Measurements from ENCODE around the gene PARVA.

Gene PARVA

DNA sequence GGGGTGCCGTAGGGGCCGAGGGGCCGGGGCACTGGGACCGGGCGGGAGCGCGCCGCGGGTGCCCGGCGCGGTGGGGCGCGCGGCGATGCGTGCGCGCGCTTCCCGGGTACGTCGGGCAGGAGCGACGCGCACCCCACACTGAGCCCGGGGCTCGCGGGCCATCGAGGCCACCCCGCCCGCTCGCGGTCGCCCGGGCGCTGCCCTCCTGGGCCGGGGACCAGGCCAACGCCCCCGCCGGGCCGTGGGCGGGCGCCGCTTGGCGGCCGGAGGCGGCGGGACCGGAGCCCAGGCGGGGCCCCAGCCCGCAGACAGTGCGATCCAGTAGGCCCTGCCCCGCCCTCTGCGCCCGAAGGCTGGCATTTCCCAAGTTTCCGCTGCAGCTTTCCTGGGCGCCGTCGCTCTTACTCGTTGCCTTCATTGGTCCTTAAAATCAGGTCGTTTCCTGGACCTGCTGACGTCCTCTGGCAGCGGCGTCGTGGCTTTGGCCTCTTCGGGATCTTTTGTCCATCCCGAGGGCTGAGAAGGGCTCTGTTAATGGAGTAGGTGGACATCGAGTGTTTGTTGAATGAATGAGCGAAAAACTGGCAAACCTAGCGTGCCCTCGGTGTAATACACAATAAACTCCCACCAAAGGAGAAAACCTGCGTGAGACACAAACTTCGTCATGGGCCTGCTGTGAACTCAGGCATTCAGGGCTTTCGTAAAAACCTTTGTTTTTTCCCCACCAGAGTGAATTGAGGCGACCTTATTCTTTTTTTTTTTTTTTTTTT, 638 bp downstream of the PARVA start:
- no peak overlapping the region for H3K4me3 ChIP-seq (ENCODE audit: low read length)
- no peak overlapping the region for H3K27ac ChIP-seq (ENCODE audit: low read depth, low read length)
- no peak overlapping the region for H3K4me2 ChIP-seq (ENCODE audit: low read length)
- no peaks in the 10 kb centered on the region for H3K9me3 ChIP-seq (ENCODE audit: control insufficient read depth, insufficient read depth, low read length)
- H3K9me2 ChIP-seq (replicated peaks; ENCODE audit: control insufficient read depth, low read length) = no peaks in the 10 kb centered on the region
- H3K36me3 ChIP-seq (ENCODE audit: control insufficient read depth, low read length) = no peaks in the 10 kb centered on the region
- H3K4me1 ChIP-seq (ENCODE audit: control insufficient read depth, low read length) = no peaks in the 10 kb centered on the region
- no peaks in the 10 kb centered on the region for H4K20me1 ChIP-seq (ENCODE audit: control insufficient read depth, insufficient read depth, low read depth, low read length)
- H3K27me3 ChIP-seq (ENCODE audit: control insufficient read depth, low read length) = no peaks in the 10 kb centered on the region
- no peaks in the 10 kb centered on the region for H3F3A ChIP-seq (ENCODE audit: control insufficient read depth, insufficient read depth)
- no peaks in the 10 kb centered on the region for H3K79me2 ChIP-seq (ENCODE audit: control insufficient read depth, low read length)
- no peak for TF ChIP-seq EZH2phosphoT487 (IDR thresholded peaks at IDR 0.05; ENCODE audit: borderline replicate concordance, low read length)
- TF ChIP-seq CTCF (IDR thresholded peaks at IDR 0.05; ENCODE audit: low read depth, low read length, poor library complexity, severe bottlenecking) = no peak

- Histone ChIP-seq H3K79me2 (ENCODE audit: control insufficient read depth, low read length) (no peaks in the 10 kb centered on the region), H3K27me3 (ENCODE audit: control insufficient read depth, low read length) (no peaks in the 10 kb centered on the region), H3K36me3 (ENCODE audit: control insufficient read depth, low read length) (no peaks in the 10 kb centered on the region), H3K9me2 (replicated peaks; ENCODE audit: control insufficient read depth, low read length) (no peaks in the 10 kb centered on the region), H3K27ac (ENCODE audit: low read depth, low read length) (no peak overlapping the region), H3F3A (ENCODE audit: control insufficient read depth, insufficient read depth) (no peaks in the 10 kb centered on the region), H3K9me3 (ENCODE audit: control insufficient read depth, insufficient read depth, low read length) (no peaks in the 10 kb centered on the region), H4K20me1 (ENCODE audit: control insufficient read depth, insufficient read depth, low read depth, low read length) (no peaks in the 10 kb centered on the region), H3K4me1 (ENCODE audit: control insufficient read depth, low read length) (no peaks in the 10 kb centered on the region), H3K4me3 (ENCODE audit: low read length) (no peak overlapping the region), H3K4me2 (ENCODE audit: low read length) (no peak overlapping the region)
- TF ChIP-seq CTCF (IDR thresholded peaks at IDR 0.05; ENCODE audit: low read depth, low read length, poor library complexity, severe bottlenecking) (no peak), EZH2phosphoT487 (IDR thresholded peaks at IDR 0.05; ENCODE audit: borderline replicate concordance, low read length) (no peak)
These were observed 3.4 kb downstream of the PARVA start for GRCh38 chr11:12380565-12381325.

DNA sequence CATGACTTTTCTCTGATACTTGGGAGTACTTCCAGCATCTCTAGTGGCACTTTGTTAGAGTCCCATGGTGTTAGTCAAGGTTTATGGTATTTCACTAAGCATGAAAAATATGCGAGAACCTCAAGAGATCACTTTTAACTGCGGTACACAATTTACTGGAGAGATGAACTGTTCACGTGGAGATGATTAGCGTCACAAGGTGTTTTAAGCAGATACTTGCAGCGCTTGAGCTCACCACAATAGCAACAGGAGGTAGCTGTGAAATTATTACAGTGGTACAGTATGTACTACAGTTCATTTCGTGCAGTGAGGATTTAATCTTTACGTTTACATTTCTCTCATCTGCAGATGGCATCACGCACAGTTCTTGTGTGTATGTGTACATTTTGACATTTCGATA, 4.5 kb downstream of the PARVA start:
- no peaks in the 10 kb centered on the region for H3K27me3 ChIP-seq (ENCODE audit: control insufficient read depth, low read length)
- no peaks in the 10 kb centered on the region for H4K20me1 ChIP-seq (ENCODE audit: control insufficient read depth, insufficient read depth, low read depth, low read length)
- H3K79me2 ChIP-seq (ENCODE audit: control insufficient read depth, low read length) = no peaks in the 10 kb centered on the region
- no peak overlapping the region for H3K27ac ChIP-seq (ENCODE audit: low read depth, low read length)
- no peaks in the 10 kb centered on the region for H3K9me3 ChIP-seq (ENCODE audit: control insufficient read depth, insufficient read depth, low read length)
- H3K4me3 ChIP-seq (ENCODE audit: low read length) = no peak overlapping the region
- H3F3A ChIP-seq (ENCODE audit: control insufficient read depth, insufficient read depth) = no peaks in the 10 kb centered on the region
- no peaks in the 10 kb centered on the region for H3K36me3 ChIP-seq (ENCODE audit: control insufficient read depth, low read length)
- H3K4me1 ChIP-seq (ENCODE audit: control insufficient read depth, low read length) = no peaks in the 10 kb centered on the region
- no peak overlapping the region for H3K4me2 ChIP-seq (ENCODE audit: low read length)
- no peaks in the 10 kb centered on the region for H3K9me2 ChIP-seq (replicated peaks; ENCODE audit: control insufficient read depth, low read length)
- TF ChIP-seq CTCF (IDR thresholded peaks at IDR 0.05; ENCODE audit: low read depth, low read length, poor library complexity, severe bottlenecking) = no peak
